MCF 10A (cell line): ENCODE results near the gene CYREN. TPM values are rescaled to one million over a fixed set of nuclear protein-coding genes. Genes with fewer than 3 reads are reported as not detected.
A peak's percentile ranks its signal among the peaks of the same experiment; 100 is the strongest.

Experiments used
- BruUV-seq: library from RNA; stranded (reverse); fragments of 400-500 nt; replicated peaks from 2 replicates; lab custom pipeline; 2021; lab: Mats Ljungman, UMichigan
- CTCF ChIA-PET: fragments of 300-600 bp; sonication (Branson Sonifier 250); formaldehyde crosslinking; extraction: SDS; loops from one replicate; lab custom pipeline; 2021; ENCODE audit warnings: antibody characterized with exemption, inconsistent platforms; lab: Yijun Ruan, JAX
- POLR2A ChIA-PET: fragments of 300-600, 350-650 bp; sonication (Branson Sonifier 250); formaldehyde crosslinking; extraction: SDS; loops from one replicate; lab custom pipeline; 2020; ENCODE audit warnings: antibody characterized with exemption, inconsistent platforms; lab: Yijun Ruan, JAX
- DNase-seq: peaks from one replicate; pipeline ENCODE4 v3.0.0-alpha.2; 2018; ENCODE audit not compliant: unreplicated experiment
- H3K27ac Mint-ChIP-seq: one replicate; pipeline ENCODE4 v1.8.0; 2022; ENCODE audit warnings: mild to moderate bottlenecking, low read depth, mixed read lengths; ENCODE audit not compliant: unreplicated experiment
- H3K27me3 Mint-ChIP-seq: one replicate; pipeline ENCODE4 v1.8.0; 2022; ENCODE audit warnings: mixed read lengths; ENCODE audit not compliant: insufficient read depth, unreplicated experiment
- H3K36me3 Mint-ChIP-seq: one replicate; pipeline ENCODE4 v1.8.0; 2022; ENCODE audit warnings: mild to moderate bottlenecking, moderate library complexity, mixed read lengths; ENCODE audit not compliant: insufficient read depth, unreplicated experiment
- H3K4me1 Mint-ChIP-seq: one replicate; pipeline ENCODE4 v1.8.0; 2022; ENCODE audit warnings: mixed read lengths; ENCODE audit not compliant: insufficient read depth, unreplicated experiment
- H3K4me3 Mint-ChIP-seq: one replicate; pipeline ENCODE4 v1.8.0; 2022; ENCODE audit warnings: mild to moderate bottlenecking, moderate library complexity, mixed read lengths; ENCODE audit not compliant: unreplicated experiment
- H3K9me3 Mint-ChIP-seq: one replicate; pipeline ENCODE4 v1.8.0; 2022; ENCODE audit warnings: mixed read lengths; ENCODE audit not compliant: unreplicated experiment
- CTCF ChIP-seq: fragments of 200-600 bp; IDR thresholded peaks from one replicate; pipeline ENCODE4 v1.8.0; 2022; ENCODE audit warnings: antibody characterized with exemption, mild to moderate bottlenecking; ENCODE audit not compliant: unreplicated experiment
- intact Hi-C: fragments of 100-400 bp; cut with micrococcal nuclease; formaldehyde crosslinking; loops from 2 replicates; pipeline ENCODE4 v1.14.1; 2022
- total RNA-seq: library from RNA; stranded (reverse); gene quantifications from 2 replicates; pipeline ENCODE4 v1.2.3, GENCODE V29; 2022

CYREN gene
- total RNA-seq, 1 experiment from 2014 or later = 66.0 TPM

- ChIA-PET POLR2A (interaction anchor here (3.5 kb wide), 1 partner anchor 20 kb away, joined by 32 read pairs; the partner anchor contains the start of gene TMEM140), CTCF (interaction anchor here (0.7 to 0.9 kb wide), 2 partner anchors 17 to 181 kb away, joined by 4 read pairs; no protein-coding TSS in a partner anchor)
- Mint-ChIP-seq H3K36me3 (peaks cover 32% of the 10 kb centered on the region), H3K9me3 (no peaks in the 10 kb centered on the region), H3K4me3 (no peak overlapping the region), H3K27me3 (no peaks in the 10 kb centered on the region), H3K27ac (peak overlapping the region; percentile 46), H3K4me1 (peaks cover 28% of the 10 kb centered on the region)
- BruUV-seq = no TSS peak
- no peak for DNase-seq
- intact Hi-C loops = no loop called here
- no peak for TF ChIP-seq CTCF
These were observed 2.5 kb downstream of the CYREN start for GRCh38 chr7:135168001-135168400.

- intact Hi-C loops = no loop called here
- H3K27ac Mint-ChIP-seq = no peak overlapping the region
- ChIA-PET POLR2A (no interaction called here), CTCF (interaction anchor here (0.9 kb wide), 1 partner anchor 16 kb away, joined by 4 read pairs; no protein-coding TSS in a partner anchor)
- peaks cover 1% of the 10 kb centered on the region for H3K9me3 Mint-ChIP-seq
- no peak for TF ChIP-seq CTCF
- peaks cover 22% of the 10 kb centered on the region for H3K4me1 Mint-ChIP-seq
- no TSS peak for BruUV-seq
- no peaks in the 10 kb centered on the region for H3K27me3 Mint-ChIP-seq
- no peak overlapping the region for H3K4me3 Mint-ChIP-seq
- H3K36me3 Mint-ChIP-seq = peaks cover 32% of the 10 kb centered on the region
- no peak for DNase-seq
These were observed 3.1 kb downstream of the CYREN start for GRCh38 chr7:135167365-135167917.

GRCh38 chr7:135166338-135166990, 4.0 kb downstream of the CYREN start:
- peaks cover 32% of the 10 kb centered on the region for H3K36me3 Mint-ChIP-seq
- intact Hi-C loops = no loop called here
- CTCF ChIA-PET = no interaction called here
- H3K27me3 Mint-ChIP-seq = no peaks in the 10 kb centered on the region
- no peak overlapping the region for H3K4me3 Mint-ChIP-seq
- POLR2A ChIA-PET = interaction anchor here (0.7 to 3.2 kb wide), 3 partner anchors 16 to 476 kb away, joined by 3 to 11 read pairs (median 3); partner anchors contain the start of gene AGBL3
- H3K9me3 Mint-ChIP-seq = peaks cover 6% of the 10 kb centered on the region
- peaks cover 17% of the 10 kb centered on the region for H3K4me1 Mint-ChIP-seq
- TF ChIP-seq CTCF = no peak
- no TSS peak for BruUV-seq
- no peak for DNase-seq
- no peak overlapping the region for H3K27ac Mint-ChIP-seq

- Mint-ChIP-seq H3K9me3 (peaks cover 6% of the 10 kb centered on the region), H3K4me3 (no peak overlapping the region), H3K36me3 (peaks cover 32% of the 10 kb centered on the region), H3K4me1 (peaks cover 18% of the 10 kb centered on the region), H3K27ac (no peak overlapping the region), H3K27me3 (no peaks in the 10 kb centered on the region)
- intact Hi-C loops = no loop called here
- DNase-seq = no peak
- CTCF ChIA-PET = interaction anchor here (0.5 kb wide), 1 partner anchor 109 kb away, joined by 4 read pairs; no protein-coding TSS in a partner anchor
- BruUV-seq = TSS peak; percentile 6
- TF ChIP-seq CTCF = no peak
- POLR2A ChIA-PET = interaction anchor here (1.3 to 3.2 kb wide), 4 partner anchors 18 to 476 kb away, joined by 3 to 11 read pairs (median 6); partner anchors contain the start of genes AGBL3 and TMEM140
These were observed 4.6 kb downstream of the CYREN start for GRCh38 chr7:135165862-135166261.
